Fibroblast of pulmonary artery (primary cell): ENCODE measurements around the gene PHRF1.

Experiments
- DNase-seq: peaks from one replicate; pipeline ENCODE4 v3.0.0-alpha.2; 2010; ENCODE audit warnings: low read depth
- H3K4me3 ChIP-seq: replicated peaks from 2 replicates; pipeline ENCODE4 v1.5.1; 2011; ENCODE audit warnings: low read depth, mild to moderate bottlenecking, control low read depth, low read length, moderate library complexity
- CTCF ChIP-seq: IDR thresholded peaks from 2 replicates; pipeline ENCODE4 v1.5.1; 2011; ENCODE audit warnings: mild to moderate bottlenecking, control low read depth, low read length, inconsistent platforms; ENCODE audit errors: missing control alignments

The PHRF1 gene

GRCh38 chr11:629237-629583 is 52.9 kb downstream of the PHRF1 start:
- TF ChIP-seq CTCF: no peak
- no peak for DNase-seq
- H3K4me3 ChIP-seq: no peak overlapping the region

- DNase-seq: no peak
- no peak overlapping the region for H3K4me3 ChIP-seq
- no peak for TF ChIP-seq CTCF
Measured at GRCh38 chr11:630871-631270, 54.6 kb downstream of the PHRF1 start.

- TF ChIP-seq CTCF: no peak
- H3K4me3 ChIP-seq: no peak overlapping the region
- no peak for DNase-seq
Measured at GRCh38 chr11:635945-636510, 59.8 kb downstream of the PHRF1 start.

DNA sequence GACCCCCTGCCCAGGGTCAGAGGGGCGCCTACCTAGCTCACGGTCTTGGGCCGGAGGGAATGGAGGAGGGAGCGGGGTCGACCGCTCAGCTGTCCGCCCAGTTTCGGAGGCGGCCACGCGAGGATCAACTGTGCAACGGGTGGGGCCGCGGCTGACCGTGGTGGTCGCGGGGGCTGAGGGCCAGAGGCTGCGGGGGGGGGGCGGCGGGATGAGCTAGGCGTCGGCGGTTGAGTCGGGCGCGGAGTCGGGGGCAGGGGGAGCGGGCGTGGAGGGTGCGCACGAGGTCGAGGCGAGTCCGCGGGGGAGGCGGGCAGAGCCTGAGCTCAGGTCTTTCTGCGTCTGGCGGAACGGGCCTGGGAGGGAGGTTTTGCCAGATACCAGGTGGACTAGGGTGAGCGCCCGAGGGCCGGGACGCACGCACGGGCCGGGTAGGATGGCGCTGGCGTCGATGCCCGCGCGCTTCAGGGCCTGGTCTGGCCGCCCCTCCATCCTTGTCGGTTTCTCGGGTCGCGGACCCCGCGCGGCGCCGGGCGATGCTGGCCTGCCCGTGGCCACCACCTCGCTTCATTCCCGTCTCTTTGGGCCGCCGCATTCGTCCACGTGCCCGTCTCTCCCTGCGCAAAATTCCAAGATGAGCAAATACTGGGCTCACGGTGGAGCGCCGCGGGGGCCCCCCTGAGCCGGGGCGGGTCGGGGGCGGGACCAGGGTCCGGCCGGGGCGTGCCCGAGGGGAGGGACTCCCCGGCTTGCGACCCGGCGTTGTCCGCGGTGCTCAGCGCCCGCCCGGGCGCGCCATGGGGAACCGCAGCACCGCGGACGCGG is 60.5 kb downstream of the PHRF1 start, which contains the start of gene DRD4:
DRD4 (plus strand) TSS at position 759 of the 822 bp plus-strand sequence; CDS start at position 795, 36 bp downstream.
- DNase-seq: peak; percentile 22
- TF ChIP-seq CTCF: no peak
- no peak within 1 kb of the TSS for H3K4me3 ChIP-seq

GRCh38 chr11:637333-637592 is 61.0 kb downstream of the PHRF1 start:
- H3K4me3 ChIP-seq: no peak overlapping the region
- no peak for DNase-seq
- TF ChIP-seq CTCF: no peak

GRCh38 chr11:637593-638521 is 61.6 kb downstream of the PHRF1 start:
- no peak for TF ChIP-seq CTCF
- no peak for DNase-seq
- H3K4me3 ChIP-seq: no peak overlapping the region
